A549 treated with GW870086 at 1 μM for 4 hours (cell line): ENCODE data around the gene TWSG1. TPM values are rescaled to one million over a fixed set of nuclear protein-coding genes. Genes with fewer than 3 reads are reported as not detected.

Experiments used
- total RNA-seq: library from RNA; stranded (reverse); fragments of 200-300 nt; extraction: Qiagen RNA extraction; gene quantifications from 5 replicates; pipeline ENCODE4 v1.2.3, GENCODE V29; 2022; ENCODE audit warnings: low read depth

The TWSG1 gene
- total RNA-seq, result 13.6 to 19.9 TPM (median 16.0 TPM) in 5 replicates

GRCh38 chr18:9334329-9334972 lies at the start of gene TWSG1:
Gene TWSG1 (plus strand): TSS chr18:9334773. CDS start chr18:9337230, 2,457 bp downstream.

Other genes starting within 250 kb of the TWSG1 start
- 125 to 139 TPM (median 131 TPM) in 5 replicates for gene NDUFV2, start 232.1 kb upstream of the TWSG1 start, total RNA-seq
- gene ANKRD12, start 198.0 kb upstream of the TWSG1 start, total RNA-seq, result 2.3 to 4.8 TPM (median 4.2 TPM) in 5 replicates
- 25.1 to 32.2 TPM (median 29.6 TPM) in 5 replicates for gene RALBP1, start 140.7 kb downstream of the TWSG1 start, total RNA-seq